ENCODE data around the gene ANKRD29. TPM values are rescaled to one million over a fixed set of nuclear protein-coding genes. Genes with fewer than 3 reads are reported as not detected.
A peak's percentile ranks its signal among the peaks of the same experiment; 100 is the strongest.

ANKRD29 gene
- total RNA-seq, 1 donor from 2014 or later, result 72.0 TPM

GRCh38 chr18:23701544-23702064, 38.9 kb upstream of the ANKRD29 start:
- no peak overlapping the region for H3K4me3 ChIP-seq
- intact Hi-C loops (cut with DNase I), result loop anchor here (5.0 kb wide), 1 partner anchor 79 kb away; no protein-coding TSS in a partner anchor
- H3K4me1 ChIP-seq, result no peaks in the 10 kb centered on the region
- DNase-seq, result no peak
- no peak overlapping the region for H3K27ac ChIP-seq
- no peak for ATAC-seq
- no peaks in the 10 kb centered on the region for H3K9me3 ChIP-seq
- TF ChIP-seq CTCF (IDR thresholded peaks at IDR 0.05), result no peak
- no peaks in the 10 kb centered on the region for H3K27me3 ChIP-seq
- no peaks in the 10 kb centered on the region for H3K36me3 ChIP-seq

- Histone ChIP-seq H3K27me3 (no peaks in the 10 kb centered on the region), H3K4me3 (no peak overlapping the region), H3K27ac (no peak overlapping the region), H3K4me1 (no peaks in the 10 kb centered on the region), H3K9me3 (no peaks in the 10 kb centered on the region), H3K36me3 (no peaks in the 10 kb centered on the region)
- intact Hi-C loops (cut with DNase I), result loop anchor here (5.0 kb wide), 1 partner anchor 79 kb away; no protein-coding TSS in a partner anchor
- ATAC-seq (no peak), DNase-seq (no peak)
- TF ChIP-seq CTCF (IDR thresholded peaks at IDR 0.05), result no peak
Measured at GRCh38 chr18:23701017-23701416, 38.3 kb upstream of the ANKRD29 start.

GRCh38 chr18:23694637-23695430, 32.1 kb upstream of the ANKRD29 start:
- peaks cover 5% of the 10 kb centered on the region for H3K4me1 ChIP-seq
- H3K27me3 ChIP-seq, result peaks cover 10% of the 10 kb centered on the region
- no peak for DNase-seq
- intact Hi-C loops (cut with DNase I), result no loop called here
- H3K36me3 ChIP-seq, result no peaks in the 10 kb centered on the region
- no peak for ATAC-seq
- no peak for TF ChIP-seq CTCF (IDR thresholded peaks at IDR 0.05)
- H3K4me3 ChIP-seq, result no peak overlapping the region
- H3K27ac ChIP-seq, result no peak overlapping the region
- H3K9me3 ChIP-seq, result no peaks in the 10 kb centered on the region

GRCh38 chr18:23693846-23694245, 31.1 kb upstream of the ANKRD29 start:
- H3K27ac ChIP-seq, result no peak overlapping the region
- intact Hi-C loops (cut with DNase I), result no loop called here
- H3K9me3 ChIP-seq, result no peaks in the 10 kb centered on the region
- no peaks in the 10 kb centered on the region for H3K36me3 ChIP-seq
- ATAC-seq (no peak), DNase-seq (no peak)
- H3K4me1 ChIP-seq, result peaks cover 11% of the 10 kb centered on the region
- no peak overlapping the region for H3K4me3 ChIP-seq
- TF ChIP-seq CTCF (IDR thresholded peaks at IDR 0.05), result no peak
- peaks cover 20% of the 10 kb centered on the region for H3K27me3 ChIP-seq

- intact Hi-C loops (cut with DNase I), result no loop called here
- no peak for TF ChIP-seq CTCF (IDR thresholded peaks at IDR 0.05)
- Histone ChIP-seq H3K4me3 (peak overlapping the region; percentile 62), H3K27me3 (peaks cover 34% of the 10 kb centered on the region), H3K9me3 (no peaks in the 10 kb centered on the region), H3K4me1 (peaks cover 14% of the 10 kb centered on the region), H3K36me3 (no peaks in the 10 kb centered on the region), H3K27ac (peak overlapping the region; percentile 33)
- DNase-seq (peak; percentile 67), ATAC-seq (peak; percentile 4)
Measured at GRCh38 chr18:23690505-23691068, 27.9 kb upstream of the ANKRD29 start.

All from upper lobe of right lung (tissue), 1 donor.